ENCODE measurements around the gene KIF21B. TPM values are rescaled to one million over a fixed set of nuclear protein-coding genes. Genes with fewer than 3 reads are reported as not detected.

The KIF21B gene
- total RNA-seq, 1 donor from 2014 or later = 7.6 TPM

- no peak overlapping the region for H3K4me3 Mint-ChIP-seq
- peaks cover 5% of the 10 kb centered on the region for H3K4me1 Mint-ChIP-seq (ENCODE audit: unreplicated experiment)
- DNase-seq (ENCODE audit: extremely low spot score, unreplicated experiment) = no peak
- no peak overlapping the region for H3K27ac Mint-ChIP-seq
- no peaks in the 10 kb centered on the region for H3K36me3 Mint-ChIP-seq
- H3K27me3 Mint-ChIP-seq = no peaks in the 10 kb centered on the region
- no peaks in the 10 kb centered on the region for H3K9me3 Mint-ChIP-seq
- TF ChIP-seq, protein P1, sequence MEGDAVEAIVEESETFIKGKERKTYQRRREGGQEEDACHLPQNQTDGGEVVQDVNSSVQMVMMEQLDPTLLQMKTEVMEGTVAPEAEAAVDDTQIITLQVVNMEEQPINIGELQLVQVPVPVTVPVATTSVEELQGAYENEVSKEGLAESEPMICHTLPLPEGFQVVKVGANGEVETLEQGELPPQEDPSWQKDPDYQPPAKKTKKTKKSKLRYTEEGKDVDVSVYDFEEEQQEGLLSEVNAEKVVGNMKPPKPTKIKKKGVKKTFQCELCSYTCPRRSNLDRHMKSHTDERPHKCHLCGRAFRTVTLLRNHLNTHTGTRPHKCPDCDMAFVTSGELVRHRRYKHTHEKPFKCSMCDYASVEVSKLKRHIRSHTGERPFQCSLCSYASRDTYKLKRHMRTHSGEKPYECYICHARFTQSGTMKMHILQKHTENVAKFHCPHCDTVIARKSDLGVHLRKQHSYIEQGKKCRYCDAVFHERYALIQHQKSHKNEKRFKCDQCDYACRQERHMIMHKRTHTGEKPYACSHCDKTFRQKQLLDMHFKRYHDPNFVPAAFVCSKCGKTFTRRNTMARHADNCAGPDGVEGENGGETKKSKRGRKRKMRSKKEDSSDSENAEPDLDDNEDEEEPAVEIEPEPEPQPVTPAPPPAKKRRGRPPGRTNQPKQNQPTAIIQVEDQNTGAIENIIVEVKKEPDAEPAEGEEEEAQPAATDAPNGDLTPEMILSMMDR (conservative IDR thresholded peaks at IDR 0.05) = no peak
Measured at GRCh38 chr1:201038186-201038876, 14.8 kb upstream of the KIF21B start.

DNA sequence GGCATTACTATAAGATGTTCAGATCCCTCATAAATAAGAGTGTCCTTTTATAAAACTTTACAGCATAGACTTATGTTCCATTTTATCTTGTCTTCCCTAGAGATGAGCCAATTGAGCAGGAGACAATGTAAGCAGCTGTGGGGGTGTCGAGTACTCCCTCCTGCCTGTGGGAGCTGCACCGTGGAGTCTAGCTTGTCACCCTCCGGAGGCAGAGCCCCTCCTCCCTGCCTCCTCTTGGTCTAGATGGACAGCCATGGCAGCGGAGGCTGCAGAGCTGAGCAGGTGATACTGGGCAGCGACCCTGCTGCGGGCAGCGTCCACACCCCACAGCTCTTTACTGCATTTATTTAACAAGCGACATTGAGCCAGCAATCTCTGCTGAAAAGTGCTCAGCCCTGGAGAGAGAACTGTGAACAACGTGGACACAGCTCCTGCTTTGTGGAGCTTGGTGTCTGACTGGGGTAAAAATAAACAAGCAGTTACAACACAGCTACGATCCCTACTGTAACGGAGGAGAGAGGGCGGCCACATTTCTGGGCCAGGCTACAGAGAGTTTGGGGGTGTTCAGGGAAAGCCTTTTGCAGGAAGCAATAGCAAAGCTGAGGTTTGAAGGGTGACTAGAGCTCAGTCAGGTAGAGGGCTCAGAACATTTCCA lies 12.8 kb upstream of the KIF21B start:
- H3K9me3 Mint-ChIP-seq = no peaks in the 10 kb centered on the region
- H3K36me3 Mint-ChIP-seq = no peaks in the 10 kb centered on the region
- H3K27ac Mint-ChIP-seq = no peak overlapping the region
- DNase-seq (ENCODE audit: extremely low spot score, unreplicated experiment) = no peak
- H3K27me3 Mint-ChIP-seq = peaks cover 3% of the 10 kb centered on the region
- TF ChIP-seq, protein P1 (conservative IDR thresholded peaks at IDR 0.05) = no peak
- no peaks in the 10 kb centered on the region for H3K4me1 Mint-ChIP-seq (ENCODE audit: unreplicated experiment)
- H3K4me3 Mint-ChIP-seq = no peak overlapping the region

DNA sequence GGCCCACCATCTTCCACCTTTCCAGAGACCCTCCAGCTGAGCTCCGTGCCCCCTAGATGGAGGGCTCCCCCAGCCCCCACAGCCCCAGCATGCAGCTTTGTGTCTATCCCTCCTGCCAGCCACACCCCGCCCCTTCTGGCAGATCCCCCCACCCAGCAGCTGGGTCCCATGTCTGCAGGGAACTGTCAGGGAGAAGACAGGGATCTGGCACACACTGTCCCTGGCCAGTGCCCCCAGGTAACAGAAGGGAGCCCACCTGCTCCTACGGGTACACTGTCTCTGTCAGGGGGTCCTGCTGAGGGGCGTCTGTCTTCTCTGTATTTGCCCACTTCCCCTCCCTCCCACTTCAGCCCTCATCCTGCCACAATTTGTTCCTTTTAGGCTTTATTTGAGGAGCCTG lies 11.2 kb upstream of the KIF21B start:
- Mint-ChIP-seq H3K27ac (no peak overlapping the region), H3K4me3 (no peak overlapping the region), H3K36me3 (no peaks in the 10 kb centered on the region), H3K4me1 (ENCODE audit: unreplicated experiment) (no peaks in the 10 kb centered on the region), H3K9me3 (no peaks in the 10 kb centered on the region), H3K27me3 (peaks cover 6% of the 10 kb centered on the region)
- TF ChIP-seq, protein P1 (conservative IDR thresholded peaks at IDR 0.05) = no peak
- DNase-seq (ENCODE audit: extremely low spot score, unreplicated experiment) = no peak

DNA sequence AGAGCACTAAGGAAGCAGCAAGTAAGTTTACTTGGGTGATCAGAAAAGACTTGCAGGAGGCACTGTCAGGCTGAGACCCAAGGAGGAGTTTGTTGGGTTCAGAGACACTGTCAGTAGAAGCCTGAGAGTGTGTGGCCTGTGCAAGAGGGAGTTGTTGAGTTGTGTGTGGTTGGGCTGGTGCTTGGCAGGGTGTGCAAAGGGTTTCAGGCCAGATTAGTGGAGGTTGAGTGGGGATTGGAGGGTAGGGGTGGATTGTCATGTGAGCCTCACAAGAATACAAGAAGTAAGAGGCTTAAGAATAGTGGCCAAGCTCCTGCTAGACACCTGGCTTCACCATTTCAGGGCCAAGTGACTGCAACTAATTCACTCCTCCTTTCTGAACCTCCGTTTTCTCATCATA lies 8.9 kb upstream of the KIF21B start:
- TF ChIP-seq, protein P1 (conservative IDR thresholded peaks at IDR 0.05) = no peak
- H3K36me3 Mint-ChIP-seq = no peaks in the 10 kb centered on the region
- H3K27me3 Mint-ChIP-seq = peaks cover 6% of the 10 kb centered on the region
- no peaks in the 10 kb centered on the region for H3K4me1 Mint-ChIP-seq (ENCODE audit: unreplicated experiment)
- H3K27ac Mint-ChIP-seq = no peak overlapping the region
- no peaks in the 10 kb centered on the region for H3K9me3 Mint-ChIP-seq
- no peak overlapping the region for H3K4me3 Mint-ChIP-seq
- DNase-seq (ENCODE audit: extremely low spot score, unreplicated experiment) = no peak

- H3K4me3 Mint-ChIP-seq = no peak overlapping the region
- TF ChIP-seq, protein P1 (conservative IDR thresholded peaks at IDR 0.05) = no peak
Measured at GRCh38 chr1:201028461-201028889, 5.0 kb upstream of the KIF21B start.

More at GRCh38 chr1:201028461-201028889, 5.0 kb upstream of the KIF21B start:
- H3K4me1 Mint-ChIP-seq (ENCODE audit: unreplicated experiment) = peaks cover 17% of the 10 kb centered on the region
- H3K27me3 Mint-ChIP-seq = peaks cover 10% of the 10 kb centered on the region
- no peaks in the 10 kb centered on the region for H3K9me3 Mint-ChIP-seq
- no peak overlapping the region for H3K27ac Mint-ChIP-seq
- DNase-seq (ENCODE audit: extremely low spot score, unreplicated experiment) = no peak
- no peaks in the 10 kb centered on the region for H3K36me3 Mint-ChIP-seq
